Measurements from ENCODE around the gene NANS. TPM values are rescaled to one million over a fixed set of nuclear protein-coding genes. Genes with fewer than 3 reads are reported as not detected.

The NANS gene
- 114 and 137 TPM in 2 replicates for total RNA-seq (2012; rRNA removed)

- peaks cover 20% of the 10 kb centered on the region for H3K4me1 ChIP-seq (ENCODE audit: control insufficient read depth, insufficient read depth, low read length)
- H3K4me2 ChIP-seq (ENCODE audit: low read length), result peak within 1 kb of the TSS; percentile 95
- peaks cover 10% of the 10 kb centered on the region for H3K36me3 ChIP-seq (ENCODE audit: insufficient read depth, low read length)
- H3K9ac ChIP-seq (ENCODE audit: low read depth, low read length), result peak within 1 kb of the TSS; percentile 87
- no peaks in the 10 kb centered on the region for H3K27me3 ChIP-seq (ENCODE audit: control insufficient read depth, insufficient read depth, low read length)
- no peaks in the 10 kb centered on the region for H3K9me3 ChIP-seq (replicated peaks; ENCODE audit: low read length)
- peak within 1 kb of the TSS; percentile 79 for H3K4me3 ChIP-seq (ENCODE audit: low read length)
Observed at GRCh38 chr9:98056269-98057137, at the start of gene NANS. Gene NANS (plus strand): TSS chr9:98056732. CDS start chr9:98056809, 77 bp downstream.

- no peak overlapping the region for H3K4me3 ChIP-seq (ENCODE audit: low read length)
- H3K27me3 ChIP-seq (ENCODE audit: control insufficient read depth, insufficient read depth, low read length), result no peaks in the 10 kb centered on the region
- H3K4me1 ChIP-seq (ENCODE audit: control insufficient read depth, insufficient read depth, low read length), result peaks cover 43% of the 10 kb centered on the region
- H3K9me3 ChIP-seq (replicated peaks; ENCODE audit: low read length), result no peaks in the 10 kb centered on the region
- H3K9ac ChIP-seq (ENCODE audit: low read depth, low read length), result no peak overlapping the region
- H3K4me2 ChIP-seq (ENCODE audit: low read length), result no peak overlapping the region
- H3K36me3 ChIP-seq (ENCODE audit: insufficient read depth, low read length), result peaks cover 93% of the 10 kb centered on the region
Observed at GRCh38 chr9:98007251-98007928, 49.1 kb upstream of the NANS start.

GRCh38 chr9:98008764-98009163, 47.8 kb upstream of the NANS start:
- no peak overlapping the region for H3K9ac ChIP-seq (ENCODE audit: low read depth, low read length)
- H3K27me3 ChIP-seq (ENCODE audit: control insufficient read depth, insufficient read depth, low read length), result no peaks in the 10 kb centered on the region
- H3K9me3 ChIP-seq (replicated peaks; ENCODE audit: low read length), result no peaks in the 10 kb centered on the region
- peaks cover 93% of the 10 kb centered on the region for H3K36me3 ChIP-seq (ENCODE audit: insufficient read depth, low read length)
- H3K4me1 ChIP-seq (ENCODE audit: control insufficient read depth, insufficient read depth, low read length), result peaks cover 41% of the 10 kb centered on the region
- H3K4me2 ChIP-seq (ENCODE audit: low read length), result no peak overlapping the region
- H3K4me3 ChIP-seq (ENCODE audit: low read length), result no peak overlapping the region

- H3K9me3 ChIP-seq (replicated peaks; ENCODE audit: low read length), result no peaks in the 10 kb centered on the region
- no peaks in the 10 kb centered on the region for H3K27me3 ChIP-seq (ENCODE audit: control insufficient read depth, insufficient read depth, low read length)
- peak overlapping the region; percentile 10 for H3K4me3 ChIP-seq (ENCODE audit: low read length)
- H3K4me1 ChIP-seq (ENCODE audit: control insufficient read depth, insufficient read depth, low read length), result peaks cover 43% of the 10 kb centered on the region
- H3K36me3 ChIP-seq (ENCODE audit: insufficient read depth, low read length), result peaks cover 92% of the 10 kb centered on the region
- H3K9ac ChIP-seq (ENCODE audit: low read depth, low read length), result no peak overlapping the region
- H3K4me2 ChIP-seq (ENCODE audit: low read length), result no peak overlapping the region
Observed at GRCh38 chr9:98009437-98009836, 47.1 kb upstream of the NANS start.

- Histone ChIP-seq H3K9ac (ENCODE audit: low read depth, low read length) (no peak overlapping the region), H3K9me3 (replicated peaks; ENCODE audit: low read length) (no peaks in the 10 kb centered on the region), H3K27me3 (ENCODE audit: control insufficient read depth, insufficient read depth, low read length) (no peaks in the 10 kb centered on the region), H3K36me3 (ENCODE audit: insufficient read depth, low read length) (peaks cover 90% of the 10 kb centered on the region), H3K4me2 (ENCODE audit: low read length) (no peak overlapping the region), H3K4me1 (ENCODE audit: control insufficient read depth, insufficient read depth, low read length) (peaks cover 43% of the 10 kb centered on the region), H3K4me3 (ENCODE audit: low read length) (no peak overlapping the region)
Observed at GRCh38 chr9:98009936-98010335, 46.6 kb upstream of the NANS start.

GRCh38 chr9:98010445-98010844, 46.1 kb upstream of the NANS start:
- Histone ChIP-seq H3K4me3 (ENCODE audit: low read length) (no peak overlapping the region), H3K36me3 (ENCODE audit: insufficient read depth, low read length) (peaks cover 90% of the 10 kb centered on the region), H3K27me3 (ENCODE audit: control insufficient read depth, insufficient read depth, low read length) (no peaks in the 10 kb centered on the region), H3K9ac (ENCODE audit: low read depth, low read length) (no peak overlapping the region), H3K9me3 (replicated peaks; ENCODE audit: low read length) (no peaks in the 10 kb centered on the region), H3K4me1 (ENCODE audit: control insufficient read depth, insufficient read depth, low read length) (peaks cover 43% of the 10 kb centered on the region), H3K4me2 (ENCODE audit: low read length) (no peak overlapping the region)

GRCh38 chr9:98011122-98011521, 45.4 kb upstream of the NANS start:
- H3K9ac ChIP-seq (ENCODE audit: low read depth, low read length), result no peak overlapping the region
- peaks cover 89% of the 10 kb centered on the region for H3K36me3 ChIP-seq (ENCODE audit: insufficient read depth, low read length)
- H3K27me3 ChIP-seq (ENCODE audit: control insufficient read depth, insufficient read depth, low read length), result no peaks in the 10 kb centered on the region
- H3K4me1 ChIP-seq (ENCODE audit: control insufficient read depth, insufficient read depth, low read length), result peaks cover 37% of the 10 kb centered on the region
- H3K9me3 ChIP-seq (replicated peaks; ENCODE audit: low read length), result no peaks in the 10 kb centered on the region
- no peak overlapping the region for H3K4me2 ChIP-seq (ENCODE audit: low read length)
- H3K4me3 ChIP-seq (ENCODE audit: low read length), result no peak overlapping the region

GRCh38 chr9:98016137-98016680, 40.3 kb upstream of the NANS start:
- Histone ChIP-seq H3K36me3 (ENCODE audit: insufficient read depth, low read length) (peaks cover 89% of the 10 kb centered on the region), H3K27me3 (ENCODE audit: control insufficient read depth, insufficient read depth, low read length) (no peaks in the 10 kb centered on the region), H3K4me3 (ENCODE audit: low read length) (no peak overlapping the region), H3K9me3 (replicated peaks; ENCODE audit: low read length) (no peaks in the 10 kb centered on the region), H3K4me2 (ENCODE audit: low read length) (no peak overlapping the region), H3K4me1 (ENCODE audit: control insufficient read depth, insufficient read depth, low read length) (peaks cover 3% of the 10 kb centered on the region), H3K9ac (ENCODE audit: low read depth, low read length) (no peak overlapping the region)

- peaks cover 13% of the 10 kb centered on the region for H3K4me1 ChIP-seq (ENCODE audit: control insufficient read depth, insufficient read depth, low read length)
- H3K36me3 ChIP-seq (ENCODE audit: insufficient read depth, low read length), result peaks cover 83% of the 10 kb centered on the region
- no peaks in the 10 kb centered on the region for H3K27me3 ChIP-seq (ENCODE audit: control insufficient read depth, insufficient read depth, low read length)
- H3K4me2 ChIP-seq (ENCODE audit: low read length), result no peak overlapping the region
- H3K9ac ChIP-seq (ENCODE audit: low read depth, low read length), result no peak overlapping the region
- no peak overlapping the region for H3K4me3 ChIP-seq (ENCODE audit: low read length)
- H3K9me3 ChIP-seq (replicated peaks; ENCODE audit: low read length), result no peaks in the 10 kb centered on the region
Observed at GRCh38 chr9:98017306-98017705, 39.2 kb upstream of the NANS start.

GRCh38 chr9:98018347-98018746, 38.2 kb upstream of the NANS start:
- Histone ChIP-seq H3K9ac (ENCODE audit: low read depth, low read length) (no peak overlapping the region), H3K9me3 (replicated peaks; ENCODE audit: low read length) (no peaks in the 10 kb centered on the region), H3K27me3 (ENCODE audit: control insufficient read depth, insufficient read depth, low read length) (no peaks in the 10 kb centered on the region), H3K4me3 (ENCODE audit: low read length) (no peak overlapping the region), H3K4me1 (ENCODE audit: control insufficient read depth, insufficient read depth, low read length) (peaks cover 18% of the 10 kb centered on the region), H3K36me3 (ENCODE audit: insufficient read depth, low read length) (peaks cover 73% of the 10 kb centered on the region), H3K4me2 (ENCODE audit: low read length) (no peak overlapping the region)

GRCh38 chr9:98019098-98019497, 37.4 kb upstream of the NANS start:
- Histone ChIP-seq H3K4me1 (ENCODE audit: control insufficient read depth, insufficient read depth, low read length) (peaks cover 15% of the 10 kb centered on the region), H3K9me3 (replicated peaks; ENCODE audit: low read length) (no peaks in the 10 kb centered on the region), H3K4me3 (ENCODE audit: low read length) (no peak overlapping the region), H3K9ac (ENCODE audit: low read depth, low read length) (no peak overlapping the region), H3K36me3 (ENCODE audit: insufficient read depth, low read length) (peaks cover 65% of the 10 kb centered on the region), H3K4me2 (ENCODE audit: low read length) (no peak overlapping the region), H3K27me3 (ENCODE audit: control insufficient read depth, insufficient read depth, low read length) (no peaks in the 10 kb centered on the region)

Data from skeletal muscle satellite cell (primary cell).